ENCODE measurements around the gene TARS3.

DNA sequence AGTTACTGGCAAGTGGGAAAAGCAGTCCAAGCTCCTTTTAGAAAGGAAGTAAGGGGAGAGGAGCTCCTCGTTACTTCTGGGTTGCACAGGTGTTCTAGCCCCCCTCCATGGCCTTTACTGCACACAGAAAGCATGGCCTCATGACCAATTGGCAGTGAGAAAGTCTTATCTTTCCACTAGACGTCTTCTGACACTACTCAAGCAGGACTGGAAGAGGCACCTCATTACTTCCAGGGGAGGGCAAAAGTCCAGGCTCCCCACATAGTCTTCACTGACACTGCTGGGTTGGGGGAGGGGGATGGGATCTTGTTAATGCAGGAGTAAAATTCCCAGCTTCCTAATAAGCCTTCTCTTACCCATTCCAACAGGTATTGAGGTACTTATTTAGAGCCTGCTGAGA lies 44.5 kb downstream of the TARS3 start:
- TF ChIP-seq, protein P1, sequence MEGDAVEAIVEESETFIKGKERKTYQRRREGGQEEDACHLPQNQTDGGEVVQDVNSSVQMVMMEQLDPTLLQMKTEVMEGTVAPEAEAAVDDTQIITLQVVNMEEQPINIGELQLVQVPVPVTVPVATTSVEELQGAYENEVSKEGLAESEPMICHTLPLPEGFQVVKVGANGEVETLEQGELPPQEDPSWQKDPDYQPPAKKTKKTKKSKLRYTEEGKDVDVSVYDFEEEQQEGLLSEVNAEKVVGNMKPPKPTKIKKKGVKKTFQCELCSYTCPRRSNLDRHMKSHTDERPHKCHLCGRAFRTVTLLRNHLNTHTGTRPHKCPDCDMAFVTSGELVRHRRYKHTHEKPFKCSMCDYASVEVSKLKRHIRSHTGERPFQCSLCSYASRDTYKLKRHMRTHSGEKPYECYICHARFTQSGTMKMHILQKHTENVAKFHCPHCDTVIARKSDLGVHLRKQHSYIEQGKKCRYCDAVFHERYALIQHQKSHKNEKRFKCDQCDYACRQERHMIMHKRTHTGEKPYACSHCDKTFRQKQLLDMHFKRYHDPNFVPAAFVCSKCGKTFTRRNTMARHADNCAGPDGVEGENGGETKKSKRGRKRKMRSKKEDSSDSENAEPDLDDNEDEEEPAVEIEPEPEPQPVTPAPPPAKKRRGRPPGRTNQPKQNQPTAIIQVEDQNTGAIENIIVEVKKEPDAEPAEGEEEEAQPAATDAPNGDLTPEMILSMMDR (IDR thresholded peaks at IDR 0.05): no peak
- TF ChIP-seq POLR2A (IDR thresholded peaks at IDR 0.05): no peak
